GM20431 (cell line): ENCODE data around the gene CEACAM8.
"Not testable (repeated sequence)": the region's sequence is repeated elsewhere in the genome, so short reads cannot be mapped to it uniquely, and the experiment has no call there.

Experiments
- in situ Hi-C: fragments of 300-500 bp; cut with MseI, MboI; formaldehyde crosslinking; loops from one replicate; pipeline ENCODE4 v1.15.0; 2020; ENCODE audit warnings: low sequenced_read_pairs; ENCODE audit not compliant: unreplicated experiment

CEACAM8 gene

DNA sequence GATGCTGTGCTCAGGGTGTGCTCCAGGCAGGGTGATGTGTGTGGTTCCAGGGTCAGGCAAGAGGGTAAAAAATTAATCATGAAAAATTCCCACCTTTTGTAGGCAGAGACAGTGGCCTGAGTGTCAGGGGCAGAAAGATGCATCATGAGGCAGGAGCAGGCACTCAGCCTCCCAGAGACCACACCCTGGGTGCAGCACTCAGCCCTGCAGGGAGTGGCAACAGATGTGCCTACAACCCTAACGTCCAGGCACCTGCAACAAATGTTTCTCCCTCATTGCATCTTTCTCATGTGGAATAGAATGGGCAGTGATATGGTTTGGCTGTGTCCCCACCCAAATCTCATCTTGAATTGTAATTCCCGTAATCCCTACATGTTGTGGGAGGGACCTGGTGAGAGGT lies 46.8 kb downstream of the CEACAM8 start:
- in situ Hi-C loops: no loop called here

DNA sequence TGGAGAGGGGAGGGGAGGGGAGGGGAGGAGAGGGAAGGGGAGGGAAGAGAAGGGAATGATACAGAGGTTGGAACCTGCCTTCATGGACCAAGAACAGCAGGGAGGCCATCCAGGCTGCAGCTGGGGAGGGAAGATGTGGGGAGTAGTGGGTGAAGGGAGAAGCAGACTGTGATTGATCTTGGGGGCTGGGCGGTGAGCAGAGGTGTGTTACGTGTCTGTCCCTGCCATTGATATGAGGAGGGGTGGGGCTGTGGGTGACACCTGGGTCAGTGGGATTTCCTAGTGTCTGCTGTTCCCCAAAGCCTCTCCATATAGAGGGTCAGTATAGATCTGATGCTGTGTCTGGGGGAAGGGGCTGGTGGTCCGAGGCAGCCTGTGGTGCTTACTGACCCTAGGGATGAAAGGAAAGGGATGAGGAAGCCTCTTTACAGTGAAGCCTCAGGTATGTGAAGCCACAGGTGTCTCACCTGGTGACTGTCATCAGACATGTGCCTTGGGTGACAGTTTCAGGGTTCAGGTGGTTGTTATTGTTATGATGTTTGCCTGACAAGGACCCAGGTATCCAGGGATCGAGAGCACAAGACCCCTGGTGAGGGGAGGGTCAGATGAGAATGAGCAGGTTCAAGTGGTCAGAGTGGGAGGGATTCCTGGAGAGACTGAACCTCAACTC lies 47.8 kb downstream of the CEACAM8 start:
- in situ Hi-C loops: no loop called here

DNA sequence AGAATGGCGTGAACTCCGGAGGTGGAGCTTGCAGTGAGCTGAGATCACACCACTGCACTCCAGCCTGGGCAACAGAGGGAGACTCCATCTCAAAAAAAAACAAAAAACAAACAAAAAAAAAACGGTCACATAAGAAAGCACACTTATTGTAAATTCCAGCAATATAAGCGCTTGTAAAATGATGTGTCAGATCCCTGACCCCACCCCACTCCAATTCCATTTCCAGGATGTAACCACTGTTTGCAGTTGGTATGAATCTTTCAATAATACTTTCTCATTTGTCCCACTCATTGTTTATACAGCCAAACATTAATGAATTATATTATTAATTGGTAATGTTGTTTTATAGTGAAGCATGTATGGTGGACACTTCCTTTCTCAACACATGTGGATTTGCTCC lies 50.6 kb downstream of the CEACAM8 start:
- in situ Hi-C loops: no loop called here

DNA sequence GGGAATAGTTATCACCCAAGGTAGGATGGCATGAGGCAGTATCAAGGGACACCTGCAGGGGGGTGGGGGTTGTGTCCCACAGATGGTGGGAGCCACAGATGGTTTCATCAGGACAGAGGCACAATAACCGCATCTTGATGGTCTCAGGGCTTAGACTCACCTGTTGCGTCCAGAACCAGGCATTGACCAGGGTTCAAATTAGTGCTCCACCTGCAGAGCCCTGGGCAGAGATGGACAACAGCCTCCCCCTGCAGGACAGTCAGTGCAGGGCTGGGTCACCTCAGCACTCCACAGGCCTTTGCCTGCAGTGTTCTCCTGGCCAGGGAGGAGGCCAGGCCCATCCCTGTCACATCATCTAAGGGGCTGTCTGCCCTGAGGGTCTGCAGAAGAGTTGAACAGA lies 51.9 kb downstream of the CEACAM8 start:
- in situ Hi-C loops: no loop called here

DNA sequence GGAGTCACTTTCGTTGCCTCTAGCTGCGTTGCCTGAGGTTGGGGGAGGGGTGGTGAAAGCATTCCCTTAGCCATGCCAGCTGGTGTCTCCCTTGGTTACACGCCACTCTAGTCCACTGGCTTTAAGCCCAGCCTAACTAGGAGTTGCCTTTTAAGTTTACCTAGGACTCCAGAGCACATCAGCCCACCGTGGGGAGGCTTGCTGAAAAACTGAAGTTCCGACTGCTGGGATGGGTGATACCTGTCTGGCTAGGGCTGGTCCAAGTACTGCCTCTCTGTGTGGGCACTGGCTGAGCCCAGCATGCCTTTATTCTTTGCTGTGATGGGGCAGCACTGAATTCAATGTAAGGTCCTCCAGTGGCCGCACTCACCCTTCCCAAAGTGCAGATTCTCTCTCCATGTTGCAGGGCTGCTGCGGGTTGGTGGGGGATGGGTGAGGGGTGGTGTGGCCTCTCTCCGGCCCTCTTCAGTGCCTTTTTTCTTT lies 54.6 kb downstream of the CEACAM8 start:
- in situ Hi-C loops: no loop called here

DNA sequence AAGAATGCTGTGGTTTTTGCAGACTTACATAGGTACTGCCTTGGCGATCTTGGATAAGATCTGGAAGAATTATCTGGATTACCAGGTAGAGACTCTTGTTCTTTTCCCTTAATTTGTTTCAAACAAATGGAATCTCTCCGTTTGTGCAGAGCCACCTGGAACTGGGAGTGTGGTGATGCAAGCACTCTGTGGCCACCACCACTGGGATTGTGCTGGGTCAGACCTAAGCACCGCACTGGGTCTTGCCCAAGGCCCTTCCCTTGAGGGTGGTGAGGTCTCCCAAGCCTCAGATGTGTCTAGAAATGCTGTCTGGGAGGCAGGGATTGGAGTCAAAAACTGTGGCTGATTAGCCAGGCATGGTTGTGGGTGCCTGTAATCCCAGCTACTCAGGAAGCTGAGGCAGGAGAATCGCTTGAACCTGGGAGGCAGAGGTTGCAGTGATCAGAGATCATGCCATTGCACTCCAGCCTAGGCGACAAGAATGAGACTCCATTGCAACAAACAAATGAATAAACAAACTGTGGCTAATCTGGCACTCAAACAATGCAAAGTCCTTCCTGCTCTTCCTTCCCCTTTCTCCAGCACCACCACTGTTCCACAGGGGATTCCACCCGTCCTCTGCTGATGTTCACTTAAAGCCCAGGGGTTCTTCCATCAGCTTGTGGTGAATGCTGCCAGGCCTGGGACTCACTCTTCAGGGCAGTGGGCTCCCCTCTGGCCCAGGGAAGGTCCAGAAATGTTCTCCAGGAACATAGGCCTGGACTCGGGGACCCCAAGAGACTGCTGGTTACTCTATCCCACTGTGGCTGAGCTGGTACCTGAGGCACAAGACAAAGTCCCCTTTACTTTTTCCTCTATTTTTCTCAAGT lies 55.6 kb downstream of the CEACAM8 start:
- in situ Hi-C loops: no loop called here

DNA sequence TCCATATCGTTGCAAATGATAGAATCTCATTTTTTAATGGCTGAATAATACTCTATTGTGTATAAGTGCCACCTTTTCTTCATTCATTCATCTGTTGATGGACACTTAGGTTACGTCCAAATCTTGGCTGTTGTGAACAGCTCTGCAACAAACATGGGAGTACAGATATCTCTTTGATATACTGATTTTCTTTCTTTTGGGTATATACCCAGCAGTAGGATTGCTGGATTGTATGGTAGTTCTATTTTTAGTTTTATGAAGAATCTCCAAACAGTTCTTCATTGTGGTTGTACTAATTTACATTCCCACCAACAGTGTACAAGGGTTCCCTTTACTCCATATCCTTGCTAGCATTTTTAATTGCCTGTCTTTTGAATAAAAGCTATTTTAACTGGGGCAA lies 59.4 kb downstream of the CEACAM8 start:
- in situ Hi-C loops: not testable (repeated sequence)

DNA sequence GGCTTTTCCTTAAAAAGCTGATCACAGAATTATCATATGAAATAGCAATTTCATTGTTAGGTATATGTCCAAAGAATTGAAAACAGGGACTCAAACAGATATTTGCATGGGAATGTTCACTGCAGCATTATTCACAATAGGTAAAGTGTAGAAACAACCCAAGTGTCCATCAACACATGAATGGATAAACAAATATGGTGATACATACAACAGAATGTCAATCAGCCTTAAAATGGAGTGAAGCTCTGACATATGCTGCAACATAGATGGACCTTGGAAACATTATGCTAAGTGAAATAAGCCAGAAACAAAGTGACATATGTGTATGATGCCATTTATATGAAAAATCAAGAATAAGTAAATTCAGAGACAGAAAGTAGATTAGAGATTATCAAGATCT lies 60.3 kb downstream of the CEACAM8 start:
- in situ Hi-C loops: no loop called here

DNA sequence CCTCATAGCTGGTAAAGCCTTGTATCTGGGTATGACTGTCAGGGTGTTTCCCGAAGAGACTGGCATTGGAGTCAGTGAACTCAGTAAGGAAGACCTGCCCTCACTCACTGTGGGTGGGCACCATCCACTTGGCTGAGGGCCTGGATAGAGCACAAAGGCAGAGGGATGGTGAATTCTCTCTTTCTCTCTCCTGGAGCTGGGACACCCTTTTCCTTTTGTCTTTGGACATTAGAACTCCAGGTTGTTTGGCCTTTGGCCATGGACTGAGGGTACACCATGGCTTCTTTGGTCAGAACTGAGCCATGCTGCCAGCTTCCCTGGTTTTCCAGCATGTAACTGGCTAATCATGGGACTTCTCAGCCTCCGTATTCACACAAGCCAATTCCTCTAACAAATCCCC lies 61.8 kb downstream of the CEACAM8 start:
- in situ Hi-C loops: no loop called here

DNA sequence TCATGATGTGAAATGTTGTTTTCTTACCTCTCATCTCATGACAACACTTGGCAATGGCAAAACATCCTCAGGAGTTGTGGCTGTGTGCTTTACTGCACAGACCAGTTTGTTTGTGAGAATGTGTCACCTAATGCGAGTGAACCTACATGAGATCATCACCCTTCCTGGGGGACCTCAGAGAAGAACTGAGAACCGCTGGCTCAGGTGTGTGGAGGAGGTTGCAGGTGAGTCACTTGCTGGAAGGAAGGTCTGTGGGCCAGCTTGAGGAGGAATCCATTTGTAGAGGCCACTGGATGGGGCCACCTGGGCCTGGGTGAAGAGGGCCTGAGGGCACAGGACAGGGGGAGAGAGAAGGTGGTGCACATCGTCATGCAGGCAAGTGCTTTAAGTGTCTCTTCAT lies 63.4 kb downstream of the CEACAM8 start:
- in situ Hi-C loops: no loop called here
